HFFc6 (cell line): ENCODE measurements around the gene TRIM28. TPM values are rescaled to one million over a fixed set of nuclear protein-coding genes. Genes with fewer than 3 reads are reported as not detected.
"Not testable (repeated sequence)": the region's sequence is repeated elsewhere in the genome, so short reads cannot be mapped to it uniquely, and the experiment has no call there.

Experiments used
- DNase-seq: peaks from one replicate; pipeline ENCODE4 v3.0.0-alpha.2; 2018
- H3K27ac Mint-ChIP-seq: 2 replicates; pipeline ENCODE4 v1.8.0; 2020; ENCODE audit warnings: mild to moderate bottlenecking, mixed read lengths
- H3K27me3 Mint-ChIP-seq: 2 replicates; pipeline ENCODE4 v1.8.0; 2021; ENCODE audit warnings: mild to moderate bottlenecking, moderate library complexity, mixed read lengths; ENCODE audit not compliant: insufficient read depth
- H3K36me3 Mint-ChIP-seq: 2 replicates; pipeline ENCODE4 v1.8.0; 2021; ENCODE audit warnings: low read depth, mixed read lengths
- H3K4me1 Mint-ChIP-seq: 2 replicates; pipeline ENCODE4 v1.8.0; 2020; ENCODE audit warnings: low read depth, mixed read lengths
- H3K4me3 Mint-ChIP-seq: 2 replicates; pipeline ENCODE4 v1.8.0; 2020; ENCODE audit warnings: mild to moderate bottlenecking, moderate library complexity, mixed read lengths
- H3K9me3 Mint-ChIP-seq: 2 replicates; pipeline ENCODE4 v1.8.0; 2020; ENCODE audit warnings: mild to moderate bottlenecking, mixed read lengths
- long read RNA-seq: library from polyadenylated mRNA; unstranded; transcript quantifications from one replicate; pipeline ENCODE4 v2.0.0, GENCODE V29; 2019
- total RNA-seq, 6 experiments: library from RNA; stranded (reverse); fragmentation: NEBNext Ultra II Directional; extraction: Animal tissue kit (Norgen Biotek cat#: 25700); gene quantifications; 2 replicates in 1 of 6; 3 replicates in 5 of 6; pipeline ENCODE4 v1.2.3, GENCODE V29; 2021
- TF ChIP-seq, protein P1 (sequence below): fragments of 200-600 bp; sonication (generic); IDR thresholded peaks from 2 replicates; pipeline ENCODE4 v1.5.0; 2021; ENCODE audit warnings: antibody characterized with exemption, mild to moderate bottlenecking

The TRIM28 gene
- 100 to 1,000 TPM; 376 to 529 (median 445) TPM for total RNA-seq
- long read RNA-seq, transcript TRIM28-201 (17 exons, 2,960 nt), result major isoform, 15 of 58 reads
- long read RNA-seq, partial matches to known transcripts, result 38 of 58 reads
- long read RNA-seq, other reads (novel, unspliced or antisense), result 5 of 58 reads

DNA sequence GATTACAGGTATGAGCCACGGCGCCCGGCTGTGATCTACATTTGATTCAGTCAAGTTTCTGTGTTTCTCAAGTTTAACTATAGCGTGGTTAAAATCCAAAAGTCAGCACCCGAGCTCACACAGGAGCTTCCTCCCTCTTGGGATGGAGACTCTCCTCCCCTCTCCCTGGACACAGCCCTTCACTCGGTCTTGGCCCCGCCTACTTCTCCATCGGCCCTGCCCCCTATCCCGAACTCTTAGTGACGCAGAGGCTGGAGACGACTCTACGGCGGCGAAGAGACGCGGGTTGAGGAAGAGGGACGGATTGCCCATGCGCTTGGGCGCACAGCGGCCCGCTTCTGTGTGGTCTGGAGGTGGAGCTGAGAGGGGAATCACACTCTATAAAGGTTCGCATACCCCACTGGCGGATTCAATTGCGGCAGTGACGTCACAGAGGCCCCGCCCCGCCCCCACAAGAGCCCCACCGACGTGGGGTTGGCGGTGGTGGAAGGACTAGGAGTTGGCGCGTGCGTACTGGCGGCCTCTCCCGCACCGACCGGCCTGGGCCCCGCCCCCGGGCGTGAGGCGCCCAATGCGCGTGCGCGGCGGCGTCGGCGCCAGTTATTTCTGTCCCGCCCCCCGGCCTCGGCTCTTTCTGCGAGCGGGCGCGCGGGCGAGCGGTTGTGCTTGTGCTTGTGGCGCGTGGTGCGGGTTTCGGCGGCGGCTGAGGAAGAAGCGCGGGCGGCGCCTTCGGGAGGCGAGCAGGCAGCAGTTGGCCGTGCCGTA lies at the start of gene TRIM28:
TRIM28 (plus strand) TSS at position 239 of the 765 bp plus-strand sequence. CDS start 694 bp downstream, outside the sequence.
- H3K4me3 Mint-ChIP-seq, result peak within 1 kb of the TSS; percentile 97
- peaks cover 10% of the 10 kb centered on the region; the same call in 1 of the 2 replicates for H3K27me3 Mint-ChIP-seq
- peak within 1 kb of the TSS; percentile 98 for H3K27ac Mint-ChIP-seq
- H3K4me1 Mint-ChIP-seq, result peaks cover 22% of the 10 kb centered on the region
- H3K9me3 Mint-ChIP-seq, result no peaks in the 10 kb centered on the region
- DNase-seq, result peak; percentile 99
- TF ChIP-seq, protein P1, sequence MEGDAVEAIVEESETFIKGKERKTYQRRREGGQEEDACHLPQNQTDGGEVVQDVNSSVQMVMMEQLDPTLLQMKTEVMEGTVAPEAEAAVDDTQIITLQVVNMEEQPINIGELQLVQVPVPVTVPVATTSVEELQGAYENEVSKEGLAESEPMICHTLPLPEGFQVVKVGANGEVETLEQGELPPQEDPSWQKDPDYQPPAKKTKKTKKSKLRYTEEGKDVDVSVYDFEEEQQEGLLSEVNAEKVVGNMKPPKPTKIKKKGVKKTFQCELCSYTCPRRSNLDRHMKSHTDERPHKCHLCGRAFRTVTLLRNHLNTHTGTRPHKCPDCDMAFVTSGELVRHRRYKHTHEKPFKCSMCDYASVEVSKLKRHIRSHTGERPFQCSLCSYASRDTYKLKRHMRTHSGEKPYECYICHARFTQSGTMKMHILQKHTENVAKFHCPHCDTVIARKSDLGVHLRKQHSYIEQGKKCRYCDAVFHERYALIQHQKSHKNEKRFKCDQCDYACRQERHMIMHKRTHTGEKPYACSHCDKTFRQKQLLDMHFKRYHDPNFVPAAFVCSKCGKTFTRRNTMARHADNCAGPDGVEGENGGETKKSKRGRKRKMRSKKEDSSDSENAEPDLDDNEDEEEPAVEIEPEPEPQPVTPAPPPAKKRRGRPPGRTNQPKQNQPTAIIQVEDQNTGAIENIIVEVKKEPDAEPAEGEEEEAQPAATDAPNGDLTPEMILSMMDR, result no peak
- peaks cover 23% of the 10 kb centered on the region for H3K36me3 Mint-ChIP-seq

DNA sequence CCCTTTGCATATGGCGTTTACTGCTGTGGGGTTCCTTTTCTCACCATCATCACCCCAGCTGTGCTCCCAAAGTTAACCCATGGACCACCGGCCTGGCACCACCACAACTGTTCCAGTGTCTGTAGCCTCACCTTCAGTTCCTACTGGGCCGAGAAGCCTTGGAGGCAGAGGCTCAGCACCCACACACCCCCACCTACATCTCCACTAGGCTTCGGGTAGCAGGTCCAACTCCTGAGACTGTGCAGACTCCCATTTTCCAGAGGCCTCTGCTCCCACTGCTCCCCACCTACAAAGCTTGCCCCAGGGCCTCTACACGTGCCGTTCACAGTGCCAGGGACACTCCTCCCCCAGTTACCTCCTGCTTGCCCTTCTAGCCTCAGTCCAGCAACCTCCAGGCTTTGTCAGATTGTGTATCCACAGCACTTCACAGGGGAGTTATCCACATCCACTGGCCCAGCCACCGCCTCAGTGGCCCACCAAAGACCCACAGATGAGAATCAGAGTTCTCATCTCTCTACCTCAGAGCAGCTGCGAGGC lies 46.2 kb upstream of the TRIM28 start:
- TF ChIP-seq, protein P1, result no peak
- Mint-ChIP-seq H3K36me3 (peaks cover 4% of the 10 kb centered on the region), H3K27me3 (peaks cover 5% of the 10 kb centered on the region), H3K9me3 (peaks cover 4% of the 10 kb centered on the region), H3K4me3 (no peak overlapping the region), H3K27ac (no peak overlapping the region), H3K4me1 (peaks cover 15% of the 10 kb centered on the region)
- no peak for DNase-seq

DNA sequence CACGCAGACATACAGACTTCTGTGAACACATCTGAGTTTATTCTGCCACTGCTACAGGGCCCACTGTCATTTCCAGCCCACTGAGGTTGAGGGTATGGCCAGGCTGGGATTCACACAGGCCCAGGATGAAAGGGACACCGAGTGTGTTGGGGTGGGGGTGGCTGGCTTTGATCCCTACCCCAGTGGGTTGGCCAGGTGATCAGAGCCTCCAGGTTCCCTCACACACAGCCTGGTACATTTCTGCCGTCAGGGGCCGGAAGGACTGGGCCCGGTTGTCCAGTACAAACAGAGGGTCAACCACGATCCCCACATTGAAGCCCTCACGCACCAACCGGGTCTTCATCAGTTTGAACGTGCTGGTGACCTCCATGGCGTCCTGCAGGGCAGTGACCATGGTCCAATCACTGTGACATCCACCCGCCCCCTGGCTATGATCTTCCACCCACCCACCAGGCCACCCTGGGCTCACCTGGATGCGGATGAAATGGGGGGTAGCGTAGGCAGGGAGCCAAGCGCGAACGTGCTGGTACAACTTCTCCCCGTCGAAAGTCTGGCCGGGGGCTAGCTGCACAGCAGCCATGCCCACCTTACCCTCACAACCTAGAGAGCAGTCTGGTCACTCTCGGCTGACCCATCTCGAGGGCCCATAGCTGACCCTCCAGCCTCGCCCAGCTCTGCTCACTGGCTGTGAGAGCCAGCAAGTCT lies 45.4 kb upstream of the TRIM28 start:
- H3K27me3 Mint-ChIP-seq, result peaks cover 5% of the 10 kb centered on the region
- TF ChIP-seq, protein P1, result no peak
- peaks cover 4% of the 10 kb centered on the region for H3K36me3 Mint-ChIP-seq
- peaks cover 15% of the 10 kb centered on the region for H3K4me1 Mint-ChIP-seq
- peak overlapping the region; percentile 89 for H3K4me3 Mint-ChIP-seq
- peaks cover 4% of the 10 kb centered on the region for H3K9me3 Mint-ChIP-seq
- DNase-seq, result no peak
- no peak overlapping the region for H3K27ac Mint-ChIP-seq

DNA sequence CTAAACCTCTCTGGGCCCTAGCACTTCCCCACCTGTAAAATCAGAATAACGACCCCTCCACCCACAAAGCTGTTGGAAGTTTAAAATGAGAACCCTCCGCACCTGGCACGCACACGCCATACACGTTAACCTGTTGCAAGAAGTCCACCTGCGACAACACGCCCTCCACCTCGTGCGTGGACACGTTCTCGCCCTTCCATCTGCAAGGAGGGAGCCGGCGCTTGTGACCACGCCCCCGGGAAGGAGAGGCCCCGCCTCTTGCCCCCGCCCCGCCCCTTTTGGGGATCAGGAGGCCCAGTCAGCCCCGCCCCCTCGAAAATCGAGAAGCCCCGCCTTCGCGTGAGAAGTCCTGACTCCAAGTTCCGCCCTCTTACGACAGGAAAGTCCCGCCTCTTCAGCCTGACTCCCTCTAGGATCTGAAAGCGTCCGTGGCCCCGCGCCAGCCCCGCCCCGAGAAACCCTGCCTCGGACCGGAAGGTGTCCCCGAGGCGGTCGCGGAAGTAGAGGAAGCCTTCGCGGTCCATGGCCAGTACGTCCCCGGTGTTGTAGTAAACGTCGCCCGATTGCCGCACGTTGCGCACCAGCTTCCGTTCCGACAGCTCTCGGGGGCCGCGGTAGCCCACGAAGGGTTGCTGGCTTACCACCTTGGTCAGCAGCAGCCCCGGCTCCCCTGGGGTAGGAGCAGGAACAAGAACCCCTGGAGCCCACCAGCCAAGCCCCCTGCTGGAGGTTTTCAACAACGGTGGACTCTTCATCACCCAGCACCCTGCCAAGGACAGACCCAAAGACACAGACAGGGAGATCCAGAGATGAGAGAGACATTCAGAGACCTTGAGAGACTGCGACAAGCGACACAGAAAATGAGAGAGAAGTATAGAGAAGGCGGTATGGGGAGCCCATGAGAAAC lies 44.6 kb upstream of the TRIM28 start:
- peaks cover 4% of the 10 kb centered on the region for H3K36me3 Mint-ChIP-seq
- peak overlapping the region; percentile 90 for H3K27ac Mint-ChIP-seq
- TF ChIP-seq, protein P1, result peak; percentile 73
- H3K4me3 Mint-ChIP-seq, result peak overlapping the region; percentile 89
- peaks cover 4% of the 10 kb centered on the region for H3K9me3 Mint-ChIP-seq
- DNase-seq, result peak; percentile 99
- H3K4me1 Mint-ChIP-seq, result peaks cover 15% of the 10 kb centered on the region
- peaks cover 5% of the 10 kb centered on the region for H3K27me3 Mint-ChIP-seq

DNA sequence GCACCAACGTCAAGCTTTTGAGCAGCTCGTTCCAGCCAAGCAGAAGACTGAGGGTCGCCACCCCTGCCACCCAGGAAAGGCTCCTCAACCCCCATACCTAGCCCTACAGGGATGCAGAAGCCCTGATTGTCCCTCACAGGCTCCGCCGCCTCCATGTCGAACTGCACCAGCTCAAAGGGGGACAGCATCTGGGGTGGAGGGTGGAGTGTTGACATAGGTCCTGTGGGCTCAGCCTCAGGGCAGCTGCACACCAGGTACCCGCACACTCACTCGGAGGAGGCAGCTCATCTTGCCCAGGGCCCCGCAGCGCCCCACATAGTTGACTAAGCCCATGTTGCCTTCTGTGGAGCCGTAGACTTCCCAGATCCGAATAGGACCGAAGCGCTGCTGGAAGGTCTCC lies 43.6 kb upstream of the TRIM28 start:
- peaks cover 15% of the 10 kb centered on the region for H3K4me1 Mint-ChIP-seq
- TF ChIP-seq, protein P1, result no peak
- no peak for DNase-seq
- H3K27me3 Mint-ChIP-seq, result peaks cover 5% of the 10 kb centered on the region
- peaks cover 4% of the 10 kb centered on the region for H3K36me3 Mint-ChIP-seq
- peaks cover 4% of the 10 kb centered on the region for H3K9me3 Mint-ChIP-seq
- H3K4me3 Mint-ChIP-seq, result peak overlapping the region; percentile 89
- H3K27ac Mint-ChIP-seq, result no peak overlapping the region; the same call in 1 of the 2 replicates

DNA sequence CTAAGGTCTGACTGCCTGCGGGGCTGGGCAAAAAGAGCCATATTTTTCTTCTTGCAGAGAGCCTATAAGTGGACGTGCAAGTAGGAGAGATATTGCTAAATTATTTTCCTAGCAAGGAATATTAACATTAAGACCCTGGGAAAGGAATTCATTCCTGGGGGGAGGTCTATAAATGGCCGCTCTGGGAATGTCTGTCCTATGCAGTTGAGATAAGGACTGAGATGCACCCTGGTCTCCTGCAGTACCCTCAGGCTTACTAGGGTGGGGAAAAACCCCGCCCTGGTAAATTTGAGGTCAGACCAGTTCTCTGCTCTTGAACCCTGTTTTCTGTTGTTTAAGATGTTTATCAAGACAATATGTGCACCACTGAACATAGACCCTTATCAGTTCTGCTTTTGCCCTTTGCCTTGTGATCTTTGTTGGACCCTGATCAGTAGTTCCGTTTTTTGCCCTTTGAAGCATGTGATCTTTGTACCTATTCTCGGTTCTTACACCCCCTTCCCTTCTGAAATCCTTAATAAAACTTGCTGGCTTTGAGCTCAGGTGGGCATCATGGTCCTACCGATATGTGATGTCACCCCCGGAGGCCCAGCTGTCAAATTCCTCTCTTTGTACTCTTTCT lies 36.2 kb upstream of the TRIM28 start:
- H3K27me3 Mint-ChIP-seq, H3K4me3 Mint-ChIP-seq, H3K27ac Mint-ChIP-seq, H3K4me1 Mint-ChIP-seq, DNase-seq: not testable (repeated sequence)
- Mint-ChIP-seq H3K36me3 (peaks cover 11% of the 10 kb centered on the region), H3K9me3 (peaks cover 10% of the 10 kb centered on the region)
